HT-29 (cell line): ENCODE measurements around the gene SKIC2. TPM values are rescaled to one million over a fixed set of nuclear protein-coding genes. Genes with fewer than 3 reads are reported as not detected.

Experiments
- DNase-seq: peaks from one replicate; pipeline ENCODE4 v3.0.0-alpha.2; 2015; ENCODE audit warnings: low spot score
- total RNA-seq: library from RNA; depleted of rRNA; stranded (reverse); fragments of >200 nt; shearing (Covaris generic); gene quantifications from 2 replicates; pipeline ENCODE4 v1.2.3, GENCODE V29; 2014

Gene SKIC2
- total RNA-seq, 1 experiment from 2014 or later: 62.5 TPM

DNA sequence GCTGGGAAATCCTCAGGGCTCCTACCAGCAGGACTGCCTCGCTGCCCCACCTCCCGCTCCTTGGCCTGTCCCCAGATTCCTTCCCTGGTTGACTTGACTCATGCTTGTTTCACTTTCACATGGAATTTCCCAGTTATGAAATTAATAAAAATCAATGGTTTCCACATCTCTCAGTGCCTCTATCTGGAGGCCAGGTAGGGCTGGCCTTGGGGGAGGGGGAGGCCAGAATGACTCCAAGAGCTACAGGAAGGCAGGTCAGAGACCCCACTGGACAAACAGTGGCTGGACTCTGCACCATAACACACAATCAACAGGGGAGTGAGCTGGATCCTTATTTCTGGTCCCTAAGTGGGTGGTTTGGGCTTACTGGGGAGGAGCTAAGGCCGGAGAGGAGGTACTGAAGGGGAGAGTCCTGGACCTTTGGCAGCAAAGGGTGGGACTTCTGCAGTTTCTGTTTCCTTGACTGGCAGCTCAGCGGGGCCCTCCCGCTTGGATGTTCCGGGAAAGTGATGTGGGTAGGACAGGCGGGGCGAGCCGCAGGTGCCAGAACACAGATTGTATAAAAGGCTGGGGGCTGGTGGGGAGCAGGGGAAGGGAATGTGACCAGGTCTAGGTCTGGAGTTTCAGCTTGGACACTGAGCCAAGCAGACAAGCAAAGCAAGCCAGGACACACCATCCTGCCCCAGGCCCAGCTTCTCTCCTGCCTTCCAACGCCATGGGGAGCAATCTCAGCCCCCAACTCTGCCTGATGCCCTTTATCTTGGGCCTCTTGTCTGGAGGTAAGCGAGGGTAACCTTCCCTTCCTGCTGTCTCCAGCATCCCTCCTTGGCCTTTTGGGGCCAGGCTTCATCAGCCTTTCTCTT lies 13.2 kb upstream of the SKIC2 start, which contains the start of gene CFB:
TSS of gene CFB (plus strand) at position 589 of the 863 bp plus-strand sequence. CDS start at position 716, 127 bp downstream.
- DNase-seq: peak; percentile 67

DNA sequence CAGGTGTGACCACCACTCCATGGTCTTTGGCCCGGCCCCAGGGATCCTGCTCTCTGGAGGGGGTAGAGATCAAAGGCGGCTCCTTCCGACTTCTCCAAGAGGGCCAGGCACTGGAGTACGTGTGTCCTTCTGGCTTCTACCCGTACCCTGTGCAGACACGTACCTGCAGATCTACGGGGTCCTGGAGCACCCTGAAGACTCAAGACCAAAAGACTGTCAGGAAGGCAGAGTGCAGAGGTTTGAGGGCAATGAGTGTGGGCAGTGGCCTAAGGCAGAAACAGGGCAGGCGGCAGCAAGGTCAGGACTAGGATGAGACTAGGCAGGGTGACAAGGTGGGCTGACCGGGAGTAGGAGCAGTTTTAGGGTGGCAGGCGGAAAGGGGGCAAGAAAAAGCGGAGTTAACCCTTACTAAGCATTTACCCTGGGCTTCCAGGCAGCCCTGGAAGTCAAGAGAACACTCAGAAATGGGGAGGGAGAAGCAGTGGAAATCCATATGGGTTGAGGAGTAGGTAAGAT lies 12.5 kb upstream of the SKIC2 start:
- no peak for DNase-seq

DNA sequence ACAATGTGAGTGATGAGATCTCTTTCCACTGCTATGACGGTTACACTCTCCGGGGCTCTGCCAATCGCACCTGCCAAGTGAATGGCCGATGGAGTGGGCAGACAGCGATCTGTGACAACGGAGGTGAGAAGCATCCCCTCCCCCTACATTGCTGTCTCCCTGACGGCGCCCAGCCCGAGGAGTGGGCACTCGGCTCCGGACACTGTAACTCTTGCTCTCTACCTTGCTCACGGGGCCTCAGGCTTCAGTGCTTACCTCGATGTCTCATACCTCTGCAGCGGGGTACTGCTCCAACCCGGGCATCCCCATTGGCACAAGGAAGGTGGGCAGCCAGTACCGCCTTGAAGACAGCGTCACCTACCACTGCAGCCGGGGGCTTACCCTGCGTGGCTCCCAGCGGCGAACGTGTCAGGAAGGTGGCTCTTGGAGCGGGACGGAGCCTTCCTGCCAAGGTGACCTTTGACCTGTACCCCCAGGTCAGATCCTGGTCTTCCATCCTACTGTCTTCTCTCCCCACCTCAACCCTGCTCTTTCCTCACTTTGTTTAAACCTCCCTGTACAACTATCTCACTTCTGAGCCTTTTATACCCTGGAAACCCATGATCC lies 11.8 kb upstream of the SKIC2 start:
- no peak for DNase-seq

DNA sequence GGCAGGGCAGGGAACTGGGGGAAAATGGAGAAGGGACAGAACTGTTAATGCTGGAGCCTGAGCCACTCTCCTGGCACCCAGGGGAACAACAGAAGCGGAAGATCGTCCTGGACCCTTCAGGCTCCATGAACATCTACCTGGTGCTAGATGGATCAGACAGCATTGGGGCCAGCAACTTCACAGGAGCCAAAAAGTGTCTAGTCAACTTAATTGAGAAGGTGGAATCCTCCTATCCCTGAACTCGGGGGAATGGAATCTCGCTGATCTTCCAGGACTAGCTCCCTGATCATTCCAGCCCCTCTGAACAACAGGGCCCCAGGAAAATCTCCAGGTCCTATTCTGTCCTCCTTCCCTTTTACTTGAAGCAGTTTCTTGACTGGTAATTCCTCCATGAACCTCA lies 11.1 kb upstream of the SKIC2 start:
- DNase-seq: no peak

DNA sequence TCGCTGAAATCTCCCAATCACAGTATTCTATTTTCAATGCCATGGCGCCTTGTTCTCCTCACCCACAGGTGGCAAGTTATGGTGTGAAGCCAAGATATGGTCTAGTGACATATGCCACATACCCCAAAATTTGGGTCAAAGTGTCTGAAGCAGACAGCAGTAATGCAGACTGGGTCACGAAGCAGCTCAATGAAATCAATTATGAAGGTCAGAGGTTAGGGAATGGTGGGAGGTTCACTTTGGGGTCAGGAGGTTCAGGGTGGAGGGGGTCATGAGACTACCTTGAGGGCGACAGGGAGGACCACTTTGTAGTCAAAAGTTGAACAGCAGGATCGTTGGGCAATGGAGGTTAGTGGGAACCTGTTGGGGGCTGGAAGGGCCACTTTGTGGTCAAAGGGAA lies 10.7 kb upstream of the SKIC2 start:
- no peak for DNase-seq

DNA sequence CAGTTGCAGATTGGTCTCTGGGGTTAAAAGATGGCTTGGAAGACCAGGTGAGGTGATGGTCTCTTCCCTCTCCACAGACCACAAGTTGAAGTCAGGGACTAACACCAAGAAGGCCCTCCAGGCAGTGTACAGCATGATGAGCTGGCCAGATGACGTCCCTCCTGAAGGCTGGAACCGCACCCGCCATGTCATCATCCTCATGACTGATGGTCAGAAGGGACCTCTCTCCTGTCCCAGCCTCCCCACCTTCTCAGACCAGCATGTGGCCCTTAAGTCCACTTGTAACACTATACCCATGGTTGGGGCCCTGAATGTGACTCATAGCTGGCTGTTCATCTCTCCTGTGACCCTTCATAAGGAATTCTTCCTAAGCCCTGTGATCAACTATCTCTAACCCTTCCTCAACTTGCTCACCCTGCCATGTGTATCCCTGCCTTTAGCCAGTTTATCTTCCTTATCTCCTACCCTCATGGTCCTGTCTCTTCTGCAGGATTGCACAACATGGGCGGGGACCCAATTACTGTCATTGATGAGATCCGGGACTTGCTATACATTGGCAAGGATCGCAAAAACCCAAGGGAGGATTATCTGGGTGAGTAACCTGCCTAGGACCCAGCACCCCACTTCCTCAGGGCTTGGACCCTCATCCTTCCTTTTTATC lies 10.1 kb upstream of the SKIC2 start:
- no peak for DNase-seq

DNA sequence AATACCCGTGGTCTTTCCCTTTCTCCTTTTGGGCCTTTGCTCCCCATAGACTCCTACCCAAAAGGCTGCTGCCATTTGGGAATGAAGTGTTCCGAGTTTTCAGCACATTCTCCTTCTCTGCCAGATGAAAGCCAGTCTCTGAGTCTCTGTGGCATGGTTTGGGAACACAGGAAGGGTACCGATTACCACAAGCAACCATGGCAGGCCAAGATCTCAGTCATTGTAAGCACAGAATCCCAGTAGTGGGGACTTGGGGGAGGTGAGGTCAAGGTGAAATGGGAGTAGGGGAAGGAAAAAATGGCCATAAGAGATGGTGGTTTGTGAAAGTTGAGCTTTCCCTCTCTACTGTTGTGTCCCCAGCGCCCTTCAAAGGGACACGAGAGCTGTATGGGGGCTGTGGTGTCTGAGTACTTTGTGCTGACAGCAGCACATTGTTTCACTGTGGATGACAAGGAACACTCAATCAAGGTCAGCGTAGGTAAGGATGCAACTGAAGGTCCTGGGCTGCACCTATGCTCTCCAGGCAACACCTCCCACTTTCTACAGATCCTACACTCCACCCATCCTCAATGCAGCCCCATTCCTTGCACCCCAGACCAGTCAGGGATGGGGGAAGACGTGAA lies 8.9 kb upstream of the SKIC2 start:
- DNase-seq: no peak

DNA sequence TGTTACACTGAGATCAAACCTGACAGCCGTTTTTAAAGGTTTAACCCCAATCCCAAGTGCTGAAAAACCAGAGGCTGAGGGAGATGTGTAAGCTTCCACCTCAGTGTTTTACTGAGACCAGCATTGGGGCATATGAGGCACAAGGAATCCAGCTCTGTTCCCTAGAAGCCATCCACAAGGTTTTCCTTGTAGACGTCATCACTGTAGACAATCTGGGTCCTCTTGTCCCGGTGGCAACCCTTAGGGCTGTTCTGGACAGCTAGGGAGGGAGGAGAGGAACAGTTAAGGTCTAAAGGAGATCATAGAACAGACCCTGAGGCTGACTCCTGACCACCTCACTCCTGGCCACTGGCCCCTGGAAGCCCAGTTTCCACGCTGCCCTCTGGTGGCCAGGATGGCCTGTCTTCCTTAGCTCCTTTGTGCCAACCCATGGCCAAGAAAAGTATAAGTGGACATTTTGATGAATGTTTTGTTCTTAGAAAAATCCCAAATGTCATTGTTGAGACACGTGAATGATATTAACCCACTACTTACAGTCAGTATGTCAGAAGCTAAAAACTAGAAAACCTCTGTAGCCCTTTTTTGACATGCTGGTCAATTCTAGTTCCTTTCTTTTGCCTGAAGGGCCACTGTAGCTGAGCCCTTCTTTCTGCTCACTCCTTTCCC lies 6.7 kb upstream of the SKIC2 start:
- peak; percentile 79 for DNase-seq

DNA sequence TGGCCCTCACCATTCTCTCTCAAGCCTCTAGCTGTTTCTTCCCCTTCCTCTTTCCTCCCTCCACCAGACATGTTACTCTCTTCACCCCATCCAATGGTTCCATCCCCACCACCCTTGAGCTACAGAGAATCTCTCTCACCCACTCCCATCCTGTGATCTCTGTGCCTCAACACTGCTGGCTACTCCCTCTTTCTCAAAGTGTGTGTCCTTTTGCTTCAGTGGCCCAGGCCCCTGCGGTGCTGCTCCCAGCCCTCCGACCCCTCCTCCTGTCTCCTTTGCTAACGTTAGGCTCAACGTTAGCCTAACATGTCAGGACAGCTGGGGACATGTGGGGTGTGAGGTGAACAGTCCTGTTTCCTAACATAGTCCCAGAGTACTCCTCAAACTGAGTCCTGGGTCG lies 6.1 kb upstream of the SKIC2 start:
- no peak for DNase-seq

DNA sequence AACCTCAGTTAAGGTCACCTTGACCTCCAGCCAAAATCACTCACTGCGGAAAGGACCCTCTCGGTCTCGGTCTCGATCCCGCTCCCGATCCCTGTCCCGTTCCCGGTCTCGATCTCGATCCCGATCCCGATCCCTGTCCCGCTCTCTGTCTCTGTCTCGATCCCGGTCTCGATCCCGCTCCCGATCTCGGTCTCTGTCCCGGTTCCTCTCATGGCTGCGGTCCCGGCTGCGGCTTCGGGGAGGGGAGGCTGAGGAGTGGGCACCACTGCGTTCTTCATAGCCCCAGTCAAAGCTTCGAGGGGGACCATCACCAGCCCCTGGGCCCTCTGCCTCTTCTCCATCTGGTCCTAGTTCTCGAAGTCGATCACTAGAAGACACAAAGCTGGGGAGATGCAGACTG lies 4.5 kb upstream of the SKIC2 start:
- DNase-seq: no peak

DNA sequence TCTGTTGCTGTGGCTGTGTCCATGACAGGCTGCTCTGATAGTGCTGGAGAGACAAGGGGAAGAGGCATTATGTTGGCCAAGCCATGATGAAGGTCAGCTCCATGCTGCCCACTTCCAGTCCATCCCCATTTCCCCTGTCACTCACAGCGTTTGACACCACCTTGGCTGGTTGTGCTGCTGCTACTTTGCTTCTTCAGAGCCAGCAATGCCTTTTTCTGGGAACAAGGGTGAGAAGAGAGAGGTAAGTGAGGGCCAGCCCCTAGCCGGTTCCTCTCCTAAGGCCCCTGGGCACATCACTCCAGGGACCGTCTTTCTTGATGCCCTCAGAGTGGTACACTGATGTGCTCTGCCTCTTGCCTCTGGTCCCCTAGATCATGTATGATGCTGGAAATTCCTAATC lies 2.2 kb upstream of the SKIC2 start:
- DNase-seq: no peak

DNA sequence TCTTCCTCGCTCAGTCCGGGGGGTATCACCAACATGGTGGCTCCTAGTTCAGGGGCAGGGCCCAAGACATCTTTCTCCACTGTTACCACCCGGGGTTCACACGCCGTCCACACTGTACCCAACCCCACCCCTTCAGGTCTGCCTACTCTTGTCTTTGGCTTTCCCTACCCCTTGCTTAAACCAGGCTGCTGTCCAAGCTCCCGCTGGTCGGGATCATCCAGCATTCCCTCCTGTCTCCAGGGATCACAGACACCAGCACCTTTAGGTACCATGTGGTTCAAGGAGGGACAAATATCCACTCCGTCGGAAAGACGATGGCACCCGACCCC lies 599 bp upstream of the SKIC2 start:
- DNase-seq: peak; percentile 13

DNA sequence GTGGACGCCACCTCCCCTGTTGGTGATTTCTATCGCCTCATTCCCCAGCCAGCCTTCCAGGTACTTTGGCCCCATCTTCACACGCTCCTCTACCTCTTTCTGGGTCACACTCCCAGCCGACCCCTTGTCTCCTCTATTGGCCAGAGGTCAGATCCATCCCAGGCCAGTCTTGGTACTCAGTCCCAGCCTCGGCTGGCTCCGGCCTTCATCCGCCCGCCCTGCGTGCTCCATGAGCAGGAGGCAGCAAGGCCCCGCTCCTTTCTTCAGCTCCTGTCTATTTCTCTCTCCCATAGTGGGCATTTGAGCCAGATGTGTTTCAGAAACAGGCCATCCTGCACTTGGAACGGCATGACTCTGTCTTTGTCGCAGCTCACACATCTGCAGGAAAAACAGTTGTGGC lies 2.6 kb downstream of the SKIC2 start:
- DNase-seq: no peak

DNA sequence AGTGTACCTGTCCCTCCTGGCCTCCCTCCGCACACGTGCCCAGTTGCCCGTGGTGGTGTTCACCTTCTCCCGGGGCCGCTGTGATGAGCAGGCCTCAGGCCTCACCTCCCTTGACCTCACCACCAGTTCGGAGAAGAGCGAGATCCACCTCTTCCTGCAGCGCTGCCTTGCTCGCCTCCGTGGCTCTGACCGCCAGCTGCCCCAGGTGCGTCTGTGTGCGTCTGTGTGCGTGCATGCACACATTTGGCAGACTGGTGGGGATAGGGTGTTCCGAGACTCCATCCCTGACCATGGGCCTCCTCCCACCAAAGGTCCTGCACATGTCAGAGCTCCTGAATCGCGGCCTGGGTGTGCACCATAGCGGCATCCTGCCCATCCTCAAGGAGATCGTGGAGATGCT lies 4.9 kb downstream of the SKIC2 start:
- no peak for DNase-seq

DNA sequence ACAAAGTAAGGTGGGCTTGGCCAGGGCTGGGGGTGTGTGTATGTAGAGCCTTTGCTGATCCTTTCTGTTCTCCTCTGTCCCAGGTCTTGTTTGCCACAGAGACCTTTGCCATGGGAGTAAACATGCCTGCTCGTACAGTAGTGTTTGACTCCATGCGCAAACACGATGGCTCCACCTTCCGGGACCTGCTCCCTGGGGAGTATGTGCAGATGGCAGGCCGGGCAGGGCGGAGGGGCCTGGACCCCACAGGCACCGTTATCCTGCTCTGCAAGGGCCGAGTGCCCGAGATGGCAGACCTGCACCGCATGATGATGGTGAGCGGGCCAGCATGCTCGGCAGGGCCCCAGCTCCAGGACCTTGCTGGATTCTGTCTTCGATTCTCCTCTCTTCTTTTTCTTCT lies 6.7 kb downstream of the SKIC2 start:
- no peak for DNase-seq

DNA sequence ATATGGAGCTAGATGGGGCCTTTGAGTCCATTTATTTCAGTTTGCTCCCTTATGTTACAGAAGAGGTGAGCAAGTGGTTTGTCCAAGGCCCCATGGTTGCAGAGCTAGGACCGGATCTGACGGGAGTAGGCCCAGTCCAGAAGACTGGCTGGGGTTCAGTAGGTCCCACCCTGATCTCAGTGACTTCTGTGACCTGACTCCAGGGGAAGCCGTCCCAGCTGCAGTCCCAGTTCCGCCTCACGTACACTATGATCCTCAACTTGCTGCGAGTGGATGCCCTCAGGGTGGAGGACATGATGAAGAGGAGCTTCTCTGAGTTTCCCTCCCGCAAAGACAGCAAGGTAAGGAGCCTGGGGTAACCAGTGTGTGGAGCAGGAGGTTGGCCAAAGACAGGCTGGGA lies 7.5 kb downstream of the SKIC2 start:
- no peak for DNase-seq

DNA sequence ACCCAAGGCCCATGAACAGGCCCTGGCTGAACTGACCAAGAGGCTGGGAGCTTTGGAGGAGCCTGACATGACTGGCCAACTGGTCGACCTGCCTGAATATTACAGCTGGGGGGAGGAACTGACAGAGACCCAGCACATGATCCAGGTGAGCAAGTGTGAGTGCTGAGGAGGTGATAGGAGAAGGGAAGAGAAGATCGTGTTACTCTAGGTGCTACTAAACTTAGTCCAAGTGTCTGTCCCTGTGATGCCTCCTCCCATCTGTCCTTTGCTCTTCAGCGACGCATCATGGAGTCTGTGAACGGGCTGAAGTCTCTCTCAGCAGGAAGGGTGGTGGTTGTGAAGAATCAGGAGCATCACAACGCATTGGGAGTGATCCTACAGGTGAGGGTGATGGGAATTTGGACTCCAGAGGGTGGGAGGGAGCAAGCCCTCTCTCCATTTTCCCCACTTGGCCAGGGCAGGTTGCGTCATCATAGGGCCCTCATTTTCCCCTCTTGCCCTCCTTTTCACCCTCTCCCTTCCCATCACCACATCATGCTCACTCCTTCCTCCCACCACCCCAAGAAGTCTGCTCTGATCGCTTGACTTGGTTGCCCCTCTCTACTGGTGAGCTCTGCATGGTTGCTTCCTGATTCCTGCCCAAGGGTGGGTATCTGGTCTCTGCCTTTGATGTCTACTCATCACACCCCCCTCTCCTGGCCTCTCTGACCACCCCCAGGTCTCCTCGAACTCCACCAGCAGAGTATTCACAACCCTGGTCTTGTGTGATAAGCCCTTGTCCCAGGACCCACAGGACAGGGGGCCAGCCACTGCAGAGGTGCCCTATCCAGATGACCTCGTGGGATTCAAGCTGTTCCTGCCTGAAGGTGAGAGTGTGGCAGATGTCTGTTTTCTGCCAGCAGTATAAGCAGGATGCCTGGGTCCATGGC lies 8.3 kb downstream of the SKIC2 start:
- DNase-seq: no peak

DNA sequence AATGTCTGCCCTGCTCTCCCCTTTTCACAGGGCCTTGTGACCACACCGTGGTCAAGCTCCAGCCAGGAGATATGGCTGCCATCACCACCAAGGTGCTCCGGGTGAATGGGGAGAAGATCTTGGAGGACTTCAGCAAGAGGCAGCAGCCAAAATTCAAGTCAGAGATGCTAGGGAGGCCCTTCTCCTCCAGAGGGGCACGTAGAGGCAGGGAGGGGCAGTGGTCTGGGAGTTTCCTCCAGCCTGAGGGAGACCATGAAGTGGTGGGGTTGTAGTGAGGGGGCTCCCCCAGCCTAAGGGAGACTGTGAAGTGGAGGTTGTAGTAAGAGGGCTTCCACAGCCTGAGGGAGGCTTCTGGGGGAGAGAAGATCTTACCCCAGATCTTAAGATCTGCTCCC lies 8.9 kb downstream of the SKIC2 start:
- no peak for DNase-seq

DNA sequence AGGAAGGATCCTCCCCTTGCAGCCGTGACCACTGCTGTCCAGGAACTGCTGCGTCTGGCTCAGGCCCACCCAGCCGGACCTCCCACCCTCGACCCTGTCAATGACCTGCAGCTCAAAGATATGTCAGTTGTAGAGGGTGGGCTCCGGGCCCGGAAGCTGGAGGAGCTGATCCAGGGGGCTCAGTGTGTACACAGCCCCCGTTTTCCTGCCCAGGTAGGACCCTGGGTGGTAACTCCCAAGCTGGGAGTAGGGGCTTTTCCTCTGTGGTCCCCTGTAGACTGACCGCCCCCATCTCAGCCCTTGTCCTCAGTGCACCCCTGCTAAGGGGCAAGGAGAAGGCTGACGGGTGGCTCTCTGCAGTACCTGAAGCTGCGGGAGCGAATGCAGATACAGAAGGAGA lies 9.4 kb downstream of the SKIC2 start:
- no peak for DNase-seq
